Peyer's patch (tissue), 4 donors: ENCODE results near the gene ATG10.

Experiments
- POLR2A ChIP-seq, 2 donors: fragments of 450-650 bp; IDR thresholded peaks; one replicate each; pipeline ENCODE4 v1.5.1; 2017; ENCODE audit warnings: antibody characterized with exemption in 2 of 2, mild to moderate bottlenecking in 2 of 2, moderate library complexity in 2 of 2
- TF ChIP-seq, protein P1 (sequence below), 6 experiments: fragments of 450-650 bp in 4 of 6; fragments of 200-600 bp in 2 of 6; sonication (generic) in 1 of 6; IDR thresholded peaks; one replicate each; pipeline ENCODE4 v1.5.1; 2017 to 2019; ENCODE audit warnings: antibody characterized with exemption in 6 of 6, mild to moderate bottlenecking in 3 of 6, moderate library complexity in 1 of 6

DNA sequence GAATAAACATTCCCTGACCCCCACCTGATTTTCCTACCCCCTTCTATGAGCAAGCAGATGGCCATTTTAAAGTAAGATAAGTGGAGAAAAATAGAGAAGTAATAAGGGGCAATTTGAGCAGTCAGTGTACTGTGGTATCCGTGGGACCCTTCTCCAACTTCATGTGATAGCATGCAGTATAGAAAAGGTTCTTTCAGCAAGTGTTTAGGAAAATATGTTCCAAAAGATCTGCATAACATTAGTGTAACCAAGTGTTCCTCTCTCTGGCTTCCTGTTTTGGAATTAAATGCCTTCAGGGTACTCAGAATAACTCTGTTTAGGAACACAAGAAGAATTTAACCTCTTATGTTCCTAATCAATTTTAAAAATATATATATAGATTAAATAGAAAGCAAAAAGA, 134.9 kb downstream of the ATG10 start:
- TF ChIP-seq, protein P1, sequence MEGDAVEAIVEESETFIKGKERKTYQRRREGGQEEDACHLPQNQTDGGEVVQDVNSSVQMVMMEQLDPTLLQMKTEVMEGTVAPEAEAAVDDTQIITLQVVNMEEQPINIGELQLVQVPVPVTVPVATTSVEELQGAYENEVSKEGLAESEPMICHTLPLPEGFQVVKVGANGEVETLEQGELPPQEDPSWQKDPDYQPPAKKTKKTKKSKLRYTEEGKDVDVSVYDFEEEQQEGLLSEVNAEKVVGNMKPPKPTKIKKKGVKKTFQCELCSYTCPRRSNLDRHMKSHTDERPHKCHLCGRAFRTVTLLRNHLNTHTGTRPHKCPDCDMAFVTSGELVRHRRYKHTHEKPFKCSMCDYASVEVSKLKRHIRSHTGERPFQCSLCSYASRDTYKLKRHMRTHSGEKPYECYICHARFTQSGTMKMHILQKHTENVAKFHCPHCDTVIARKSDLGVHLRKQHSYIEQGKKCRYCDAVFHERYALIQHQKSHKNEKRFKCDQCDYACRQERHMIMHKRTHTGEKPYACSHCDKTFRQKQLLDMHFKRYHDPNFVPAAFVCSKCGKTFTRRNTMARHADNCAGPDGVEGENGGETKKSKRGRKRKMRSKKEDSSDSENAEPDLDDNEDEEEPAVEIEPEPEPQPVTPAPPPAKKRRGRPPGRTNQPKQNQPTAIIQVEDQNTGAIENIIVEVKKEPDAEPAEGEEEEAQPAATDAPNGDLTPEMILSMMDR (IDR thresholded peaks at IDR 0.05): no peak
- TF ChIP-seq POLR2A (IDR thresholded peaks at IDR 0.05): no peak
